Endothelial cell of umbilical vein (primary cell): Measurements from ENCODE around the gene CMSS1. TPM values are rescaled to one million over a fixed set of nuclear protein-coding genes. Genes with fewer than 3 reads are reported as not detected.

ENCODE experiments used
- BruUV-seq: library from RNA; stranded (reverse); fragments of 400-500 nt; replicated peaks from 2 replicates; lab custom pipeline; 2021; lab: Mats Ljungman, UMichigan
- CTCF ChIA-PET: fragments of 300-600, 350-600 bp; sonication (Branson Sonifier 250); formaldehyde crosslinking; loops from one replicate; lab custom pipeline; 2021; ENCODE audit warnings: antibody characterized with exemption, inconsistent platforms; lab: Charles Lee
- POLR2A ChIA-PET: fragments of 300-600, 350-600 bp; sonication (Branson Sonifier 250); formaldehyde crosslinking; loops from one replicate; lab custom pipeline; 2021; ENCODE audit warnings: antibody characterized with exemption, inconsistent platforms; lab: Charles Lee
- DNase-seq: peaks from one replicate; pipeline ENCODE4 v3.0.0-alpha.2; 2011; ENCODE audit warnings: low read depth, low spot score
- FAIRE-seq: peaks from 2 replicates; lab custom pipeline; 2011; peaks lifted over from hg19 to GRCh38; lab: Jason Lieb, UNC
- H2AFZ ChIP-seq: 2 replicates; pipeline ENCODE4 v1.6.0; 2012; ENCODE audit warnings: low read depth, low read length, control low read depth, inconsistent platforms
- H3K27ac ChIP-seq: 2 replicates; pipeline ENCODE4 v1.5.1; 2011; ENCODE audit warnings: low read depth, mild to moderate bottlenecking, control low read depth, low read length, moderate library complexity; ENCODE audit not compliant: insufficient read depth
- H3K27me3 ChIP-seq, 2 experiments: 2 replicates each; pipeline versions ENCODE4 v1.6.0 to v1.6.1; 2011; ENCODE audit warnings: low read length in 2 of 2, mixed read lengths in 1 of 2; ENCODE audit not compliant: control insufficient read depth in 2 of 2, insufficient read depth in 2 of 2
- H3K36me3 ChIP-seq, 2 experiments: 2 replicates in 1 of 2; 3 replicates in 1 of 2; pipeline ENCODE4 v1.5.1; 2011; ENCODE audit warnings: low read length in 2 of 2, mild to moderate bottlenecking in 1 of 2, moderate library complexity in 1 of 2; ENCODE audit not compliant: control insufficient read depth in 2 of 2, insufficient read depth in 2 of 2; ENCODE audit errors: extremely low read depth in 1 of 2
- H3K4me1 ChIP-seq: 3 replicates; pipeline ENCODE4 v1.5.1; 2011; ENCODE audit warnings: mild to moderate bottlenecking, low read length; ENCODE audit not compliant: control insufficient read depth, insufficient read depth; ENCODE audit errors: extremely low read depth
- H3K4me2 ChIP-seq: 2 replicates; pipeline ENCODE4 v1.6.1; 2011; ENCODE audit warnings: low read length, control low read depth, mixed read lengths; ENCODE audit not compliant: insufficient read depth
- H3K4me3 ChIP-seq, 3 experiments: fragments of 200-600 bp in 1 of 3; sonication (generic), shearing (Covaris generic) in 1 of 3; replicated peaks in 1 of 3; 2 replicates each; pipeline ENCODE4 v1.5.1; 2011 to 2016; ENCODE audit warnings: control low read depth in 3 of 3, low read length in 3 of 3, mild to moderate bottlenecking in 2 of 3, inconsistent platforms in 1 of 3, low read depth in 1 of 3, moderate library complexity in 1 of 3; ENCODE audit not compliant: insufficient read depth in 1 of 3
- H3K79me2 ChIP-seq: 2 replicates; pipeline ENCODE4 v1.6.0; 2012; ENCODE audit warnings: low read length, inconsistent platforms; ENCODE audit not compliant: control insufficient read depth, insufficient read depth
- H3K9ac ChIP-seq: replicated peaks from 2 replicates; pipeline ENCODE3; 2011; ENCODE audit warnings: low read length, control low read depth; ENCODE audit not compliant: insufficient read depth; ENCODE audit errors: extremely low read depth
- H3K9me1 ChIP-seq: replicated peaks from 3 replicates; pipeline ENCODE4 v1.6.0; 2011; ENCODE audit warnings: mild to moderate bottlenecking, low read length; ENCODE audit not compliant: control insufficient read depth, insufficient read depth; ENCODE audit errors: extremely low read depth
- H3K9me3 ChIP-seq: replicated peaks from 2 replicates; pipeline ENCODE4 v1.5.1; 2012; ENCODE audit warnings: low read length, inconsistent platforms; ENCODE audit not compliant: control insufficient read depth, insufficient read depth
- H4K20me1 ChIP-seq: replicated peaks from 2 replicates; pipeline ENCODE3; 2011; ENCODE audit warnings: mild to moderate bottlenecking, low read length; ENCODE audit not compliant: control insufficient read depth, insufficient read depth; ENCODE audit errors: extremely low read depth
- EZH2 ChIP-seq: IDR thresholded peaks from 2 replicates; pipeline ENCODE4 v1.6.1; 2012; ENCODE audit warnings: borderline replicate concordance, low read depth, mild to moderate bottlenecking, moderate library complexity, low read length, inconsistent platforms; ENCODE audit not compliant: severe bottlenecking
- FOS ChIP-seq: IDR thresholded peaks from 2 replicates; pipeline ENCODE4 v1.6.1; 2011; ENCODE audit warnings: mild to moderate bottlenecking, low read length, moderate library complexity, borderline replicate concordance; ENCODE audit not compliant: insufficient read depth
- GATA2 ChIP-seq: IDR thresholded peaks from 2 replicates; pipeline ENCODE4 v1.7.0; 2011; ENCODE audit warnings: low read depth, mild to moderate bottlenecking, moderate library complexity, mixed read lengths, low read length; ENCODE audit not compliant: insufficient read length, insufficient read depth
- JUN ChIP-seq: IDR thresholded peaks from 2 replicates; pipeline ENCODE4 v1.6.1; 2011; ENCODE audit warnings: borderline replicate concordance, low read depth; ENCODE audit not compliant: insufficient read length, insufficient read depth
- MYC ChIP-seq: IDR thresholded peaks from one replicate; pipeline ENCODE4 v1.6.1; 2011; ENCODE audit warnings: mild to moderate bottlenecking, low read depth, low read length
- POLR2A ChIP-seq: IDR thresholded peaks from 2 replicates; pipeline ENCODE4 v1.6.1; 2012; ENCODE audit warnings: low read depth, mild to moderate bottlenecking, control low read depth, low read length
- POLR2AphosphoS5 ChIP-seq: IDR thresholded peaks from 2 replicates; pipeline ENCODE4 v1.6.1; 2012; ENCODE audit warnings: low read depth, mild to moderate bottlenecking, control low read depth, low read length, moderate library complexity; ENCODE audit not compliant: insufficient read depth
- dilution Hi-C: fragments of 300-500 bp; cut with MboI; formaldehyde crosslinking; loops from one replicate; pipeline ENCODE4 v1.15.0; 2019; ENCODE audit warnings: low sequenced_read_pairs; ENCODE audit not compliant: extremely low pct_ligation_motif_present
- intact Hi-C: fragments of 100-400 bp; cut with micrococcal nuclease; formaldehyde crosslinking; loops from one replicate; pipeline ENCODE4 v1.10.0; 2022
- polyA plus RNA-seq, 4 experiments: library from polyadenylated mRNA; depleted of rRNA in 3 of 4; stranded (reverse) in 3 of 4; unstranded in 1 of 4; fragments of >200 nt; gene quantifications; 2 replicates each; pipeline versions ENCODE4 v1.2.1 to v1.2.3, GENCODE V29; 2011 to 2012; ENCODE audit warnings: missing spikeins in 1 of 4
- total RNA-seq: library from RNA; stranded (reverse); gene quantifications from 2 replicates; pipeline ENCODE4 v1.2.3, GENCODE V29; 2021
- TF ChIP-seq, protein P1 (sequence below): IDR thresholded peaks from 2 replicates; pipeline ENCODE4 v1.6.1; 2011; ENCODE audit not compliant: insufficient read depth, insufficient read length
- TF ChIP-seq, protein P2 (sequence below), 2 donors: IDR thresholded peaks; 1 replicate in 1 of 2; 2 replicates in 1 of 2; pipeline ENCODE4 v1.5.1; 2011; ENCODE audit warnings: low read length in 2 of 2, mild to moderate bottlenecking in 2 of 2, moderate library complexity in 2 of 2, control low read depth in 1 of 2, inconsistent platforms in 1 of 2, low read depth in 1 of 2; ENCODE audit not compliant: insufficient read depth in 1 of 2; ENCODE audit errors: extremely low read depth in 1 of 2

CMSS1 gene
- total and polyA plus RNA-seq, 2 donors (not counting 3 experiments of a cell fraction or from before 2014, with no cell fraction given), result 9.7 to 60.6 TPM

DNA sequence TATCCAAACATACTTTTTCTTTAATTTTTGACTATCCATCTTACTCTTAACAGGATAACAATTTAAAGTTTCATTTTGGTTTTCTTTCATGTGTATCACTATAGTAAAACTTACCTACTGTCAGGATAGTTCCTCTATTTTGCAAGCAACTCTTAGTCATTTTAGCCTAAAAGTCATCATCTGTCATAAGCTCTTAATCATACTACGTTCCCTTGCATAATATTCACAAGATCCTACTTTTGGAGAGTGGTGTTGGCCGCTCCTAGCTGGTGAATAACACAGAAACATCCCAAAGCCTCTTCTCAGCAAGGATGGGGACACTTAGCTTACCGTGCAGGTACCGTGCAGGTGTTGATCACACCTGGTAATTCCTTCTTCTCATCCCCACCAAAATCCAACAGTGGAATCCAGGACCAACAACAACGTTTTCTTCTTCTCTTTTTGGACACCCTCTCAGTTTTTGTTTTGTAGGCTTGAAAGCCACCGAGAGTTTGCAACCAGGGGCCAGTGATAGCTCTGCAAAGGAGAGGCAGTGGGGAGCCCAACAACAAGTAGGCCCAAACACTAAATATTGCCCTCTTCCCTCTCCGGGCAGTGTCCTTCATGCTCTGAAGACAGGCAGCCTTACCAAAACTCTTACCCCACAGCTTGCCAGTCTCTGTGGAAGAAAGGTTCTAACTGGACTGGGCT lies 296.2 kb downstream of the CMSS1 start:
- H3K4me2 ChIP-seq, result no peak overlapping the region
- intact Hi-C loops (no loop called here), dilution Hi-C loops (no loop called here)
- CTCF ChIA-PET, result interaction anchor here (0.7 to 1.2 kb wide), 3 partner anchors 11 to 282 kb away, joined by 3 to 4 read pairs (median 3); no protein-coding TSS in a partner anchor
- H3K4me3 ChIP-seq, result no peak overlapping the region
- H3K79me2 ChIP-seq, result no peaks in the 10 kb centered on the region
- H3K9ac ChIP-seq, result no peak overlapping the region
- H3K27me3 ChIP-seq, result no peaks in the 10 kb centered on the region
- no peaks in the 10 kb centered on the region for H3K36me3 ChIP-seq
- H3K9me1 ChIP-seq, result no peaks in the 10 kb centered on the region
- POLR2A ChIA-PET, result no interaction called here
- H3K27ac ChIP-seq, result no peak overlapping the region
- TF ChIP-seq, protein P1, sequence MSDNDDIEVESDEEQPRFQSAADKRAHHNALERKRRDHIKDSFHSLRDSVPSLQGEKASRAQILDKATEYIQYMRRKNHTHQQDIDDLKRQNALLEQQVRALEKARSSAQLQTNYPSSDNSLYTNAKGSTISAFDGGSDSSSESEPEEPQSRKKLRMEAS, result no peak
- no peak for TF ChIP-seq JUN
- TF ChIP-seq, protein P2, sequence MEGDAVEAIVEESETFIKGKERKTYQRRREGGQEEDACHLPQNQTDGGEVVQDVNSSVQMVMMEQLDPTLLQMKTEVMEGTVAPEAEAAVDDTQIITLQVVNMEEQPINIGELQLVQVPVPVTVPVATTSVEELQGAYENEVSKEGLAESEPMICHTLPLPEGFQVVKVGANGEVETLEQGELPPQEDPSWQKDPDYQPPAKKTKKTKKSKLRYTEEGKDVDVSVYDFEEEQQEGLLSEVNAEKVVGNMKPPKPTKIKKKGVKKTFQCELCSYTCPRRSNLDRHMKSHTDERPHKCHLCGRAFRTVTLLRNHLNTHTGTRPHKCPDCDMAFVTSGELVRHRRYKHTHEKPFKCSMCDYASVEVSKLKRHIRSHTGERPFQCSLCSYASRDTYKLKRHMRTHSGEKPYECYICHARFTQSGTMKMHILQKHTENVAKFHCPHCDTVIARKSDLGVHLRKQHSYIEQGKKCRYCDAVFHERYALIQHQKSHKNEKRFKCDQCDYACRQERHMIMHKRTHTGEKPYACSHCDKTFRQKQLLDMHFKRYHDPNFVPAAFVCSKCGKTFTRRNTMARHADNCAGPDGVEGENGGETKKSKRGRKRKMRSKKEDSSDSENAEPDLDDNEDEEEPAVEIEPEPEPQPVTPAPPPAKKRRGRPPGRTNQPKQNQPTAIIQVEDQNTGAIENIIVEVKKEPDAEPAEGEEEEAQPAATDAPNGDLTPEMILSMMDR (IDR thresholded peaks at IDR 0.05; ENCODE audit: extremely low read depth in 1 of 2, insufficient read depth in 1 of 2, low read depth in 1 of 2, low read length in 2 of 2), result no peak
- no peak for TF ChIP-seq EZH2
- TF ChIP-seq FOS, result no peak
- TF ChIP-seq MYC, result no peak
- TF ChIP-seq POLR2A, result no peak
- TF ChIP-seq GATA2, result no peak
- TF ChIP-seq POLR2AphosphoS5, result no peak
- H3K4me1 ChIP-seq, result no peaks in the 10 kb centered on the region
- no peaks in the 10 kb centered on the region for H4K20me1 ChIP-seq
- no peak for DNase-seq
- no TSS peak for BruUV-seq
- FAIRE-seq, result no peak
- no peak overlapping the region for H2AFZ ChIP-seq
- H3K9me3 ChIP-seq, result no peaks in the 10 kb centered on the region
